Measurements from ENCODE around the gene GXYLT1.

- no peak for TF ChIP-seq POLR2AphosphoS5 (IDR thresholded peaks at IDR 0.05)
- TF ChIP-seq CTCF (IDR thresholded peaks at IDR 0.05), result no peak
Measured at GRCh38 chr12:42180990-42181596, 36.4 kb upstream of the GXYLT1 start.

All from breast epithelium (tissue), 3 donors.